ENCODE data around the gene ERFE. TPM values are rescaled to one million over a fixed set of nuclear protein-coding genes. Genes with fewer than 3 reads are reported as not detected.
A peak's percentile ranks its signal among the peaks of the same experiment; 100 is the strongest.
"Not testable (repeated sequence)": the region's sequence is repeated elsewhere in the genome, so short reads cannot be mapped to it uniquely, and the experiment has no call there.

The ERFE gene
- total and polyA plus RNA-seq, 2 experiments from 2014 or later = 0.41 to 0.86 TPM

DNA sequence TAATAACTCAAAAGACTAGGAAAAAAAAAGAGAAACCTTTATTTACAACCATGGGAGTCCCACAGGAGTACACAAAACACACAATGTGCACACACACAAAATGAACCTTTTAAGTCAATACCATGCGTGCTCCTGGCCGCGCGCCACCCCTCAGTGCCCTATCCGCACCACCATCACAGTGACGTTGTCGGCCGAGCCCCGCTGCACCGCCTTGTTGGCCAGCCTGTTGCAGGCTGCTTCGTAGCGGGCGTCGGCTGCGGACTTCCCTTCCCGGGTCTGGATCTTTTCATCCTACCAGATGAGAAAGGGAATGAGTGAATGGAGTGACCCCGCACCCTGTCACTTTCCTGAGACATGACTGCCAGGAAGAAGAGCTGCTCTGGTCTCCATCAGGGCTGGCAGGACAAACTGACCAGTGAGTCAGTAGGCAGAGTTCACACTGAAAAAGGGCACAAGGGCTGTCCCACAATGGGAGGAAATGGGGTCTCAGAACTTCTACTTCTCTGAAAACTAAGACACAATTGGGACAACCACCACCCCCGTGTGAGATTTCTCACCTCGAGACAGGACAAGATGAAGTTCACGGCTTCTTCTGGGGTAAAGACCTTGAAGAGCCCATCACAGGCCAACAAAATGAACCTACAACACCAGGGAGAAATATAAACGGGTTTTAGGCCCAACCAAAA, 11.8 kb downstream of the ERFE start:
- in situ Hi-C loops (cut with MboI) = no loop called here
- H3K4me2 ChIP-seq (ENCODE audit: unreplicated experiment) = peak overlapping the region; percentile 33
- no peaks in the 10 kb centered on the region for H3K27me3 ChIP-seq (replicated peaks; ENCODE audit: insufficient read depth)
- peaks cover 62% of the 10 kb centered on the region for H3F3A ChIP-seq (ENCODE audit: insufficient read depth)
- TF ChIP-seq EZH2phosphoT487 (IDR thresholded peaks at IDR 0.05; ENCODE audit: insufficient read depth, low read depth) (no peak), EZH2 (IDR thresholded peaks at IDR 0.05; ENCODE audit: insufficient read depth, poor library complexity, severe bottlenecking) (no peak)
- H3K36me3 ChIP-seq (ENCODE audit: low read depth) = peaks cover 11% of the 10 kb centered on the region
- H3K27ac ChIP-seq = peak overlapping the region; percentile 96
- DNase-seq = peak; percentile 21
- peaks cover 40% of the 10 kb centered on the region for H3K4me1 ChIP-seq (ENCODE audit: insufficient read depth)
- H3K4me3 ChIP-seq = no peak overlapping the region
- no peaks in the 10 kb centered on the region for H4K20me1 ChIP-seq (ENCODE audit: insufficient read depth)
- no peaks in the 10 kb centered on the region for H3K9me3 ChIP-seq (ENCODE audit: low read depth)
- no peak overlapping the region for H2AFZ ChIP-seq
- peaks cover 10% of the 10 kb centered on the region; the same call in 1 of the 2 replicates for H3K79me2 ChIP-seq (ENCODE audit: insufficient read depth)
- H3K9me2 ChIP-seq (ENCODE audit: insufficient read depth) = no peaks in the 10 kb centered on the region
- H3K9ac ChIP-seq = peak overlapping the region; percentile 80
- WGBS, 2 experiments (ENCODE audit: low coverage in 1 of 2, low lambda C conversion rate in 2 of 2, missing lambda C conversion rate in 2 of 2) = 87 to 92% methylated on average over 21 of the region's 21 CpGs

- H3K9me3 ChIP-seq (ENCODE audit: low read depth); in situ Hi-C loops (cut with MboI); H2AFZ ChIP-seq; DNase-seq; H3K4me3 ChIP-seq; H4K20me1 ChIP-seq (ENCODE audit: insufficient read depth); H3K27me3 ChIP-seq (replicated peaks; ENCODE audit: insufficient read depth); H3K9me2 ChIP-seq (ENCODE audit: insufficient read depth): not testable (repeated sequence)
- peaks cover 12% of the 10 kb centered on the region for H3K36me3 ChIP-seq (ENCODE audit: low read depth)
- H3K79me2 ChIP-seq (ENCODE audit: insufficient read depth) = peaks cover 10% of the 10 kb centered on the region; the same call in 1 of the 2 replicates
- H3K4me2 ChIP-seq (ENCODE audit: unreplicated experiment) = peak overlapping the region; percentile 4
- peaks cover 62% of the 10 kb centered on the region for H3F3A ChIP-seq (ENCODE audit: insufficient read depth)
- peaks cover 40% of the 10 kb centered on the region for H3K4me1 ChIP-seq (ENCODE audit: insufficient read depth)
- H3K27ac ChIP-seq = peak overlapping the region; percentile 96
- peak overlapping the region; percentile 80 for H3K9ac ChIP-seq
- 89 to 96% methylated on average over 5 of the region's 5 CpGs for WGBS, 2 experiments (ENCODE audit: low coverage in 1 of 2, low lambda C conversion rate in 2 of 2, missing lambda C conversion rate in 2 of 2)
Measured at GRCh38 chr2:238171072-238171431, 12.3 kb downstream of the ERFE start.

GRCh38 chr2:238171575-238172187, 12.9 kb downstream of the ERFE start:
- H3K4me1 ChIP-seq (ENCODE audit: insufficient read depth) = peaks cover 40% of the 10 kb centered on the region
- 90 to 95% methylated on average over 9 of the region's 9 CpGs for WGBS, 2 experiments (ENCODE audit: low coverage in 1 of 2, low lambda C conversion rate in 2 of 2, missing lambda C conversion rate in 2 of 2)
- peaks cover 14% of the 10 kb centered on the region for H3K36me3 ChIP-seq (ENCODE audit: low read depth)
- DNase-seq = no peak
- H2AFZ ChIP-seq = no peak overlapping the region
- in situ Hi-C loops (cut with MboI) = no loop called here
- peaks cover 13% of the 10 kb centered on the region; the same call in 1 of the 2 replicates for H3K79me2 ChIP-seq (ENCODE audit: insufficient read depth)
- peak overlapping the region; percentile 96 for H3K27ac ChIP-seq
- TF ChIP-seq EZH2 (IDR thresholded peaks at IDR 0.05; ENCODE audit: insufficient read depth, poor library complexity, severe bottlenecking) (no peak), EZH2phosphoT487 (IDR thresholded peaks at IDR 0.05; ENCODE audit: insufficient read depth, low read depth) (no peak)
- H3K9me2 ChIP-seq (ENCODE audit: insufficient read depth) = no peaks in the 10 kb centered on the region
- no peaks in the 10 kb centered on the region for H3K27me3 ChIP-seq (replicated peaks; ENCODE audit: insufficient read depth)
- peaks cover 62% of the 10 kb centered on the region for H3F3A ChIP-seq (ENCODE audit: insufficient read depth)
- no peak overlapping the region for H3K4me3 ChIP-seq
- H4K20me1 ChIP-seq (ENCODE audit: insufficient read depth) = no peaks in the 10 kb centered on the region
- H3K9me3 ChIP-seq (ENCODE audit: low read depth) = no peaks in the 10 kb centered on the region
- H3K4me2 ChIP-seq (ENCODE audit: unreplicated experiment) = no peak overlapping the region
- 0 out of 2 replicates have a peak overlapping the region, but pooled peaks have one; percentile 27 for H3K9ac ChIP-seq

- Histone ChIP-seq H4K20me1 (ENCODE audit: insufficient read depth) (no peaks in the 10 kb centered on the region), H3K36me3 (ENCODE audit: low read depth) (peaks cover 21% of the 10 kb centered on the region), H3K9me2 (ENCODE audit: insufficient read depth) (no peaks in the 10 kb centered on the region), H3K4me2 (ENCODE audit: unreplicated experiment) (no peak overlapping the region), H3K79me2 (ENCODE audit: insufficient read depth) (peaks cover 20% of the 10 kb centered on the region; the same call in 1 of the 2 replicates), H3K9me3 (ENCODE audit: low read depth) (no peaks in the 10 kb centered on the region), H3F3A (ENCODE audit: insufficient read depth) (peaks cover 62% of the 10 kb centered on the region), H3K9ac (no peak overlapping the region), H3K4me3 (no peak overlapping the region), H3K27ac (no peak overlapping the region), H3K27me3 (replicated peaks; ENCODE audit: insufficient read depth) (no peaks in the 10 kb centered on the region), H2AFZ (no peak overlapping the region), H3K4me1 (ENCODE audit: insufficient read depth) (peaks cover 40% of the 10 kb centered on the region)
- no peak for DNase-seq
- in situ Hi-C loops (cut with MboI) = no loop called here
- 92 to 93% methylated on average over 14 of the region's 14 CpGs for WGBS, 2 experiments (ENCODE audit: low coverage in 1 of 2, low lambda C conversion rate in 2 of 2, missing lambda C conversion rate in 2 of 2)
- no peak for TF ChIP-seq EZH2phosphoT487 (IDR thresholded peaks at IDR 0.05; ENCODE audit: insufficient read depth, low read depth)
- no peak for TF ChIP-seq EZH2 (IDR thresholded peaks at IDR 0.05; ENCODE audit: insufficient read depth, poor library complexity, severe bottlenecking)
Measured at GRCh38 chr2:238172439-238172838, 13.7 kb downstream of the ERFE start.
